Left kidney (tissue), 8 donors: Measurements from ENCODE around the gene EDA. TPM values are rescaled to one million over a fixed set of nuclear protein-coding genes. Genes with fewer than 3 reads are reported as not detected.

ENCODE experiments used
- DNase-seq: peaks from one replicate; pipeline ENCODE4 v3.0.0-alpha.2; 2013
- long read RNA-seq, 8 donors: transcript quantifications; one replicate each; lab custom pipeline, GENCODE V29; 2026
- polyA plus RNA-seq: library from polyadenylated mRNA; unstranded; fragments of 120-200 nt; gene quantifications from one replicate; pipeline ENCODE4 v1.2.1, GENCODE V29; 2013; ENCODE audit not compliant: insufficient read length

The EDA gene
- 7.0 TPM for polyA plus RNA-seq
- long read RNA-seq, donor 1, partial matches to known transcripts: 0 of 1 reads
- long read RNA-seq, donor 1, other reads (novel, unspliced or antisense): 0 of 1 reads
- long read RNA-seq, donor 2, partial matches to known transcripts: 0 of 1 reads
- long read RNA-seq, donor 2, other reads (novel, unspliced or antisense): 0 of 1 reads
- long read RNA-seq, donor 3, partial matches to known transcripts: 0 of 1 reads
- long read RNA-seq, donor 3, other reads (novel, unspliced or antisense): 0 of 1 reads
- long read RNA-seq, donor 4: 0 reads
- long read RNA-seq, donor 5, full-length matches to known transcripts: 1 of 1 reads
- long read RNA-seq, donor 5, partial matches to known transcripts: 0 of 1 reads
- long read RNA-seq, donor 5, other reads (novel, unspliced or antisense): 0 of 1 reads
- long read RNA-seq, donor 6: 0 reads
- long read RNA-seq, donor 7, full-length matches to known transcripts: 1 of 1 reads
- long read RNA-seq, donor 7, partial matches to known transcripts: 0 of 1 reads
- long read RNA-seq, donor 7, other reads (novel, unspliced or antisense): 0 of 1 reads
- long read RNA-seq, donor 8, partial matches to known transcripts: 0 of 1 reads
- long read RNA-seq, donor 8, other reads (novel, unspliced or antisense): 0 of 1 reads

DNA sequence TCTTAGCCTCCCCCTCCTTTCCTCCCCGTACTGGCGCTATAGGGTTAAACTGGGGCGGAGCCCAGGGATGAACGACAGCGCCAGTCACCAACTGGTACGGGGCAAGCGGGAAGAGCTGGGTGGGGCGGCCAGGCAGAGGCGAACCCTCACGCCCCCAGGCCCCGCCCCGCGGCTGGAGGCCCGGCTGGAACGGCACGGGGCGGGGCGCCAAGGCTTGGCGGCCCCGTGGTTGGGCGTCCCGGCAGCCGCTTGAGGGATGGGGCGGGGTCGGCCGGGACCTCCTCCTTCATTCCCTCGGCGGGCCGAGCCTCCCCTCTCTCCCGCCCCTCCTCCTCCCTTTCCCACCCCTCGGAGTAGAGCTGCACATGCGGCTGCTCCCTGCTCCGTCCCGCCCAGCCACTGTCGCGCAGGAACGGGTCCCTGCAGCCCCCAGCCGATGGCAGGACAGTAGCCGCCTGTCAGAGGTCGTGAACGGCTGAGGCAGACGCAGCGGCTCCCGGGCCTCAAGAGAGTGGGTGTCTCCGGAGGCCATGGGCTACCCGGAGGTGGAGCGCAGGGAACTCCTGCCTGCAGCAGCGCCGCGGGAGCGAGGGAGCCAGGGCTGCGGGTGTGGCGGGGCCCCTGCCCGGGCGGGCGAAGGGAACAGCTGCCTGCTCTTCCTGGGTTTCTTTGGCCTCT, at the start of gene EDA:
TSS of gene EDA (plus strand) at position 335 of the 678 bp plus-strand sequence.
- peak; percentile 87 for DNase-seq

DNA sequence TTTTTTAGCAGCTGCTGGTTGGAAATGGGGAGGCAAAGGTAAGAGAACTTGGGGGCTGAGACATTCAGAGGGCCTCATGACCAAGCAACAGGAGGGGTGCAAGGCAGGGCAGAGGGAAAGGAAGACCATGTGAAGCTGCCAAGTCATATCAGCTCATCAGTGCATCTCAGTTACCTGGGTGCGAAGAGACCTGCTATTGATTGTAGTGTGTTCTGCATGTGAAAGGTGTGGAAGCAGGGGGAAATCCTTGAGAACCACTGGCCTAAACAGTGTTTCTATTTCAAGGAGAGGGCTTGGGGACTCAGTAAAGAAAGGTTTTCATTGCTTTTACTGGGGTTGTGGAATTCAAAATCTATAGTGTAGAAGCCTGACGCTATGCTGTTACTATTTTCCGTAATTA, 47.1 kb upstream of the EDA start:
- no peak for DNase-seq

DNA sequence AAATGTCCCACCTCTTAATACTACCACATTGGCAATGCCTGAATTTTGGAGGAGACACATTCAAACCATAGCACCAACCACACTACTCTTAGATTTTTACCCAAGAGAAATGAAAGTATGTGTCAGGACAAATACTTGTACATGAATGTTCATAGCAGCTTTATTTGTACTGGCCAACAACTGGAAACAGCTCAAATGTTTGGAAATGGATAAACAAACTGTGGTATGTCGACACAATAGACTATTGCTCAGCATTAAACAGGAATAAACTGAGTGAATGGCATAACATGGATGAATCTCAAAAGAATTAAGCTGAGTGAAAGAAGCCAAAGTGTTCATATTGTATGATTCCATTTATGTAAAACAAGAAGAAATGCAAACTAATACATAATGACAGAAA, 18.5 kb upstream of the EDA start:
- DNase-seq: no peak

DNA sequence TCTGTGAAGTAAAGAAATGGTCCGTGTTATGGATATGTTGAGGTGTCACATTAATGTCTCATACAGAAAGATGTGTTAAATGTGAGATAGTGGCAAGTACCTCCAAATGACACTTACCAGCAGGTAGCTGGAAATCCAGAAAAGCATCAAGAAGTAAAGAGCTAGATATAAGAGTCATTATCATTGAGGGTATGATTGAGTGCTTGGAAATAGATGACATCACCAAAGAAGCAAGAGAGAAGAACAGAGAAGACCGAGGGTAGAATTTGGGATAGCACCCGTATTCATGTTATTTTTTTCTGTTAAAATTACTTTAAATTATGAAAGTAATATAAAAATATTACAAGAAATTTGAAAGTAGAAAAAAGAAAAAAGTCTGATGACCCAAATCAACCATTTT, 15.7 kb upstream of the EDA start:
- no peak for DNase-seq

DNA sequence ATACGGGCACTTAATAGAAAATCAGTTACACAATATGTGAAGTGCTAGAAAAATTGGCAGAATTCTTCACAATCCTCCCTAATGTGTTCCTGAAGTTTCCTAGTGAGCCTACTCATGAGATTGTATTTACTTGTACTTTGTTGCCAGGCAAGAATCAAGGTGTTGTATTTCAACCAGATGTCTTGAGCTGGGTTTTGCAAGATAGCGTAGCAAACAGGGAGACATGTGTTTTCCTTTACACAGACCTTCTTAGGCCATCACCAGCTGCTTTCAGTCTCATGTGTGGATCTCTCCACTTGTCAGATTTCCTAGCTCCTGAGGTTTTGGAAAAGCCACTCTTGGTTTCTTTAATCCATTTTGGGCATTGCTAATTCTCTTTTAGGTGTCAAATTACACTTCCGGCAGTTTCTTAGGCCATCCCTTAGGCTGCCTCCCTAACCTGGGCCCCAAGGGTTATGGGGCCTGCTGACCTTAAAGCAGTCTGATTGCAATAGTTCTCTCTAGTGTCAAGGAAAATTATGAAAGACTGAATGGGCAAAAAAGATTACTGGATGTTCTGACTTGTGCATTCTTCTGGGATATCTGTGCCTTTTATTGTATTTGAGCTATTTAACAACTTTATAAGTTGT, 12.2 kb upstream of the EDA start:
- no peak for DNase-seq

GRCh38 chrX:69605521-69605920, 10.4 kb upstream of the EDA start:
- DNase-seq: no peak

GRCh38 chrX:69607616-69608015, 8.3 kb upstream of the EDA start:
- no peak for DNase-seq

- DNase-seq: no peak
Observed at GRCh38 chrX:69613946-69614345, 2.0 kb upstream of the EDA start.

DNA sequence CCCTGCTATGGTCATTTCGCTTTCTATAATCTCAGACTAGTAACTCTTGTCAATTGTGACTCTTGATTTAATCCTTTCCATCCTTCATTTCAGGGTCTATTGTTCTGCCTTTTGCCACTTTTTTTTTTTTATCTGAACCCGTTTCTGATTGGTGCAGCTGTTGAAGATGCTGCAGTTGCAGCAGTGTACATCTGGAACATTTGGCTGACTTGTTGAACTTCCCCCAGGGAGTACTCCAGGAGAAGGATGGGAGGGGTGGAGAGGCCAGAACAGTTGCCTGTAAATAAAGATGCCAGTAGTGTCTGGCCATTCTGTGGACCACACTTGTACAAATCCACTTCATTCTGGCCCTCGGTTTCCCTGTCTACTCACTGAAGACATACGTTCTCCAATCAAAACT, 1.0 kb upstream of the EDA start:
- DNase-seq: no peak

DNA sequence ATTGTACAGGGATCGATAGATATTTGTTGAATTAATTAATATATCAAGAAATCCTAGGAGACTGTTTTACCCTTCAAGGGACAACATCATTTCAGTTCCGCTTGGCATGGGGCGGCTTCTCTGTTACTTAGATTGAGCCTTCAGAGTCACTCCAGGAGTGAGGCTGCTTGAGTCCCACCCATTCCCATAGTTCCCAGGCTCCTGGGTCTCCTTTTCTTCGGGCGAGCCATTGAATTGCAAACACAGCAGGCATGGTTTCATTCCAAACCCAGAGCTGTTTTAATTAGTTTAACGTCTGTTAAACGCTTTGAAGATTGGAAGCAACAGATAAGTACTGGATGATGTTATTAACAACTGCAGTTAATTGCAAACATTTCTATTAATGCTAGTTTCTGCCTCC, 571 bp upstream of the EDA start:
- no peak for DNase-seq

DNA sequence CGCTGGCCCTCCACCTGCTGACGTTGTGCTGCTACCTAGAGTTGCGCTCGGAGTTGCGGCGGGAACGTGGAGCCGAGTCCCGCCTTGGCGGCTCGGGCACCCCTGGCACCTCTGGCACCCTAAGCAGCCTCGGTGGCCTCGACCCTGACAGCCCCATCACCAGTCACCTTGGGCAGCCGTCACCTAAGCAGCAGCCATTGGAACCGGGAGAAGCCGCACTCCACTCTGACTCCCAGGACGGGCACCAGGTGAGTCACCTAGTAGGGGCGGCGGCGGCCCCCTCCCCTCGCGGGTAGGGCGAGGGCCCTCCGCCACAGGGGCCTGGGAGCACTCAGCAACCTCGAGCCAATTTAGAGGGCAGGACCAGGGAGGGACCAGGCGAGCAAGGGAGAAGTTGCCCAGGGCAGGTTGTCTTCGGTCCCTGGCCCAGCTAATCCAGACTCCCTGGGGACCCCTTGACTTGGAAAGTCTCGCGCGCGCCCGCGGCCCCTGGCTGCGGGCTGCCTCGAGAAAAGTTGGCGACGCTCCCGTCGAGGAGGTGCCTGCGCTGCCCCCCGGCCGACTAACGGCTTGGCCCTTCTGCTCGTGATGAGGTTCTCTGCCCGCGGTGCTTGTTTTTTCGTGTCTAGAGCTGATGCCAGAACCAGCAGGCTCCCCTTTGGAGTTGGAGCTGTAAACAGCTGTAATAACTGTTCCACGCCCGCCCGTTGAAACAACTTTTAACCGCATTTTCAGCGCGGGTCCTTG, 717 bp downstream of the EDA start:
- DNase-seq: no peak

DNA sequence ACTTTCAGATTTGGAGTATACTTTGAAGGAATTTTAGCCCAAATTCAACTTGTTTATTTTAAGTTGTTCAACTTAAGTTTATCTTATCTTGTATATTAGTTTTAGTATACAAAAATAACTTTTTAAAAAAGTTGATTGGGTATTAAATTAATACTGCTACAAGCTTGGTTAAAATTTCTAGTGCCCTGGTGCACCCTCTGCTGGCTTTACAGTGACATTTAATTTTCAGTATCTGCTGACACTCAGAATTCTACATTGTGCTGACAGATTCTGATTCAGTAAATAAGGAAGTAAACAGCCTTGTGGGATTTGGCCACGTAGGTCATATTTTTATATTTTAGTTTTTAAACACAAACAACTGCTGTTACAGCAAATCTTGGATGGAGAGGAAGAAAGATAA, 2.9 kb downstream of the EDA start:
- no peak for DNase-seq

DNA sequence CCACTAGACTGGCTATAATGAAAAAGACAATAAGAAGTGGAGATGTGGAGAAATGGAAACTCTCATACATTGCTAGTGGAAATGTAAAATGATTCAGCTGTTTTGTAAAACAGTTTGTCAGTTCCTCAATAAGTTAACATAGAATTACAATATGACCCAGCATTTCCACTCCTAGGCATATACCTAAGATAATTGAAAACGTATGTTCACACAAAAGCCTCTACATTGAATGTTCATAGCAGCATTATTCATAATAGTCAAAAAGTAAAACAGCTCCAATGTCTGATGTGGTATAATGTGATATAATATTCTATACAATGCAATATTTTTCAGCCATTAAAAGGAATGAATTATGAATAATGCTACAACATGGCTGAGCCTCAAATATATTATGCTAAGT, 10.2 kb downstream of the EDA start:
- no peak for DNase-seq

DNA sequence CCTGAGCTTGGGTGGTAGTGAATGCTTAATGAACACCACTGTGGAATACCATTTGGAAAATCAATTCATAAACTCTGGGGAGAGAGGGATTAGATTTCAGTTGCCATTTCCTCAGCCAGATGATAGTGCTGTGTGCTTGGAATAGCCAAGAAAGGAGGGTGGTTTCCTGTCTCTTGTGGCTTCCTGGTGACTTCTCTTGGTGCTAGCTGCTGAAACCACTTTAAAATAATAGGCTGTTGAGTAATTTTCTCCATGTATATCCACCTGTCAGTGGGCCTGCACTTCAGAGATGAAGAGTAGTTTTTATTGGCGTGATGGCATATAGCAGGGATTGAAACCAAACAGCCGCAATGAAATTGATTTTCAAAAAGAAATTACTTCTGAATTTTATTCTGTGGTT, 11.8 kb downstream of the EDA start:
- DNase-seq: no peak

GRCh38 chrX:69630147-69630546, 14.2 kb downstream of the EDA start:
- no peak for DNase-seq

- no peak for DNase-seq
Observed at GRCh38 chrX:69664693-69665092, 48.8 kb downstream of the EDA start.

DNA sequence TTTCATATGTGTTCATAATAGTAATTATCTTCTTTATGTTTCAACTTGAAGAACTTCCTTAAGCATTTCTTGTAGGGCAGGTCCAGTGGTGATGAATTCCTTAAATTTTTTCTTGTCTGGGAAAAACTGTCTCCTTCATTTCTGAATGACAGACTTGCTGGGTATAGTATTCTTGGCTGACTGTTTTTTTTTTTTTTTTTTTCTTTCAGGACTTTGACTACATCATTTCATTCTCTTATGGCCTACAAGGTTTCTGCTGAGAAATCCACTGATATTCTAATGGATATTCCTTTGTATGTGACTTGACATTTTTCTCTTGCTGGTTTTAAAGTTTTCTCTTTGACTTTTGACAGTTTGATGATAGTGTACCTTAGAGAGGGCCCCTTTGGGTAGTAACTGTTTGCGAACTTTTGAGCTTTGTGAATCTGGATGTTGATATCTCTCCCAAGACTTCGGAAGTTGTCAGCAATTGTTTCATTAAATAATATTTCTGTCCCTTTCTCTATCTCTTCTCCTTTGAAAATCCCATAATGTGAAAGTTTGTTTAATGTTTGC, 54.2 kb downstream of the EDA start:
- DNase-seq: no peak

- DNase-seq: no peak
Observed at GRCh38 chrX:69674891-69675290, 59.0 kb downstream of the EDA start.

GRCh38 chrX:69705818-69706217, 89.9 kb downstream of the EDA start:
- no peak for DNase-seq

DNA sequence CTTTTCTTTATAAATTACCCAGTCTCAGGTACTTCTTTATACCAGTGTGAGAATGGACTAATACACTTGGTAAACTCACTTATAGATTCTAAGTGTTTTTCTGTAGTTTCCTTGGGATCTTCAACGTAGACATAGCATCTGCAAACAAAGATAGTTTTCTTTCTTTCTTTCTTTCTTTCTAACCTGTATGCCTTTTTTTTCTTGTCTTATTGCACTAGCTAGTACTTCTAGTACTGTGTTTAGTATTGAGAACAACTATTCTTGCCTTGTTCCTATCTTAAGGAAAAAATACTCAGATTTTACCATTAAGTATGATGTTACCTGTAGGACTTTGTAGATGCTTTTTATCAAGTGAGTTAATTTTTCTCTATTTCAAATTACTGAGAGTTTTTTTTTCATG, 102.2 kb downstream of the EDA start:
- no peak for DNase-seq

DNA sequence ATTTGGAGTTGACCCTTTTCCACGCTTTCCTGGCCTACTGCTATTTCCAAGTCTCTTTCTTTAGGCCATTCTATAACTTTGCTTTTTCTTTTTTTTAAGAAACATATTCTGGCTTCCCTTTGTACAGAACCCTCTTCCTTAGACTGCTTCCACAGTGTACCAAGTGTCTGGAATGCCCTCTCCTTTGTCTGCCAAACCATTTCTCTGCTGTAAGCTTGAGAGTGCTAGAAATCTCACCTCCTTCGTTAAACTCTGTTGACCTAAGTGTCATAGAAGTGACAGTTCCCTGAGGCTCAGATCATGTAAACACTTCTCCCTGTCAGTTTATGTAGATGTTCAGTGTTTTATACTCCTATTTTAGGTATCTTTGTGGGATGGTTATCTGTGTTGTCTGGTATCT, 108.4 kb downstream of the EDA start:
- no peak for DNase-seq

DNA sequence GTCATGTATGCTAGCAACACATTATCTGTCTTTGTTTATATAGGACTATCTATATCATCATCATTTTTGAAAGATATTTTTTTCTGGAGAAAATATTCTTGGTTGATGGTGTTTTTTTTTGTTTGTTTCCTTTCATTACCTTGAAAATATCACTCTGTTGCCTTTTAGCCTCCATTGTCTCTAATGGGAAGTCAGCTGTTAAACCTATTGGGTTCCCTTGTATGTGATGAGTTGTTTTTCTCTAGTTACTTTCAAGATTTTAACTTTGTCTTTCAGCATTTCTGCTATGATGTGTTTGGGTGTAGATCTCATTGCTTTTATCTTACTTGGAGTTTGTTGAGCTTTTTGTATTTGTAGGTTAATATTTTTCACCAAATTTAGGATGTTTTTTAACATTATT, 124.4 kb downstream of the EDA start:
- DNase-seq: no peak
